ENCODE results near the gene IDH3G.
"Not testable (repeated sequence)": the region's sequence is repeated elsewhere in the genome, so short reads cannot be mapped to it uniquely, and the experiment has no call there.

The IDH3G gene

DNA sequence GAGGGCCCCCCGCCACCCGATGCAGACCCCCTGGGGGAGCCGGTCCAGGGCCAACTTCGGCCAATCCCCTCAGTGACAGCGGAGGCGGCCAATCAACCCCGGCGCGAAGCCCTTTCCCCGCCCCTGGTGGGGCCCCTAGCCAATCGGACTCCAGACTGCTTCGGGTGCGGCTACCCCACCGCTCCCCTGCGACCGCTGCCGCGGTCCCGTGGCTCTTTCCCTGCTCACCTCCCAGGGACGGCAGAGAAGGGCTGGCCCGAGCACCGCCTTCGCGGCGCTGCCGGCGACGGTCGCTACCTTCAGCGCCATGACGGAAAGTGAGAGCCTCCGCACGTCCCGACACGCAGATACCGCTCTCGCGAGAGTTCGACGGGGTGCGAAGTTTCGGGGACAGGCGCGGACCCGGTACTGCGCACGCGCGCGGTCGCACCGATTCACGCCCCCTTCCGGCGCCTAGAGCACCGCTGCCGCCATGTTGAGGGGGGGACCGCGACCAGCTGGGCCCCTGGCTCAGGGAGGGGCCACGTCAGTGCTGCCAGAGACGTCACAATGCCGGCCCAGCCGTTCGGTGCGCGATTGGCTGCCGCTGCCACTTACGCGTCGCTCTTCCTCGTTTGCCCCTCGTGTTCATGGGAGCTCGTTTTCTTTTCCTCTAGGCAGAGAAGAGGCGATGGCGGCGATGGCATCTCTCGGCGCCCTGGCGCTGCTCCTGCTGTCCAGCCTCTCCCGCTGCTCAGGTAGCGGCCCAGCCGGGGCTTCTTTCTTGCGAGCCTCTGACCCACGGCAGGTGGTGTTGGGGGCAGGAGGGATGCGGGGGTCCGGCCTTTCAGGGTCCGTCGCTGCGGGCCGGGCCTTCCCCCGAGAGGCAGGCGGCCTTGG, at the start of gene IDH3G, which contains the start of gene SSR4:
TSS of gene IDH3G (minus strand) at position 358 of the 879 bp plus-strand sequence. CDS start at position 309, 49 bp downstream.
TSS of gene SSR4 (plus strand) at position 651 of the 879 bp plus-strand sequence. CDS start at position 671, 20 bp downstream.
- DNase-seq = peak; percentile 97

DNA sequence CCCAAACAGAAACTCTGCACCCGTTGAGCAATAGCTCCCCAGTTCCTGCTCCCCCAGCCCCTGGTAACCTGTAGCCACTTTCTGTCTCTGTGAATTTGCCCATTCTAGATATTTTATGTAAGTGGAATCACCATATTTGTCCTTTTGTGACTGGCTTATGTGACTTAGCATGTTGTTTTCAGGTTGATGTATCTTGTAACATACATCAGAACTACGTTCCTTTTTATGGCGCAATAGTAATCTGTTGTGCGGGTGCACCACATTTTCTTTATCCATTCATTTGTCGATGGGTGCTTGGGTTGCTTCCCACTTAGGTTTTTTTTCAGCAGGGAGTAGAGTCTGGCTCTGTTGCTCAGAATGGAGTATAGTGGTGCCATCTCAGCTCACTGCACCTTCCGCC, 42.7 kb upstream of the IDH3G start:
- DNase-seq = no peak

DNA sequence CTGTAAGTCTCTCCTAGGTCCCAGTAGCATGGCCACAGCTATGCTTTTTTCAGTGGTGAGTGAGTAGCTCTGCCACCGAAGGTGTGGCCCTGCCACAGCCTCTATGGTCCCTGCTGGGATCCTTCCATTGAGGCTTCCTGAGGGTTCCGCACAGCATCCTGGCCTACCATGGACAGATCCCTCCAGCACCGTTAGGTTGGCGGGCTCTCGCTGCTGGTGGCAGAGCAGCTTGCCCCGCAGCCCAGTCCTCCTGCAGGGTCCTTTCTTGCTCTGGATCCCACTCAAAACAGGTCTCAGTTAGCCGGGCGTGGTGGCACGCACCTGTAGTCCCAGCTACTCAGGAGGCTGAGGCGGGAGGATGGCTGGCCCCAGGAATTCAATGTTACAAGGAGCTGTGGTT, 38.6 kb upstream of the IDH3G start:
- DNase-seq = no peak

DNA sequence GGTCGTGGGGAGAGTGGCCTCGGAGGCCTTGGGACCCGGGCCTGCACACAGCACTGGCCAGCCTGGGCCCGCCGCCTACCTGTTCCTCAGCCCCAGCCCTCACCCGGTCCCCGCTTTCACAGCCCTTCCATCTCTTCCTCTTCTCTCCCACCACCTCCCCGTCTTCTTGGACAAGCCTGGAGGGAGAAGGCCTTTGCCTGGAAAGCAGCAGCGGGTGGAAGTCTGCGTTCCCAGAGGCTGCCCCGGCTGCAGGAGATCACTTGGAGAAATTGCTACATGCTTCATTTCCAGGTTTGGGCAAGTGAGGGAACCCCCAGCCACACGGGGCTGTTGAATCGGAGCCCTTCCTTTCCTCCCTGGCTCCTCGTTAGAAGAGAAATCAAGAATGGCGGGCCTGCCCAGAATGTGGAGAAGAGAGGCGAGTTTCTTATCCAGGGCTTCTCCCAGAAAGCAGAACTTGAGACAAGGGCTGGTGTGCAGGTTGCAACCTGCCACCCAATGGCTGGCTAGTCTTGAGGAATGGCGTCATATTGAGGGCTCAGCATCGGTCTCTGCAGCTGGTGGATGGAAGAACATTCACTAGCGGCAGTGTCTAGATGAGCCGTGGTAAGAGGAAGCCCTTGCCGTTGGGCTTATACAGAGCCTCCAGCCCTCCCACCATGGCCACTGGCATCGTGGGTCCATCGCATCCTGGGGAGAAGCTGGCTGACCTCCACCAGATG, 37.4 kb upstream of the IDH3G start:
- DNase-seq = no peak

DNA sequence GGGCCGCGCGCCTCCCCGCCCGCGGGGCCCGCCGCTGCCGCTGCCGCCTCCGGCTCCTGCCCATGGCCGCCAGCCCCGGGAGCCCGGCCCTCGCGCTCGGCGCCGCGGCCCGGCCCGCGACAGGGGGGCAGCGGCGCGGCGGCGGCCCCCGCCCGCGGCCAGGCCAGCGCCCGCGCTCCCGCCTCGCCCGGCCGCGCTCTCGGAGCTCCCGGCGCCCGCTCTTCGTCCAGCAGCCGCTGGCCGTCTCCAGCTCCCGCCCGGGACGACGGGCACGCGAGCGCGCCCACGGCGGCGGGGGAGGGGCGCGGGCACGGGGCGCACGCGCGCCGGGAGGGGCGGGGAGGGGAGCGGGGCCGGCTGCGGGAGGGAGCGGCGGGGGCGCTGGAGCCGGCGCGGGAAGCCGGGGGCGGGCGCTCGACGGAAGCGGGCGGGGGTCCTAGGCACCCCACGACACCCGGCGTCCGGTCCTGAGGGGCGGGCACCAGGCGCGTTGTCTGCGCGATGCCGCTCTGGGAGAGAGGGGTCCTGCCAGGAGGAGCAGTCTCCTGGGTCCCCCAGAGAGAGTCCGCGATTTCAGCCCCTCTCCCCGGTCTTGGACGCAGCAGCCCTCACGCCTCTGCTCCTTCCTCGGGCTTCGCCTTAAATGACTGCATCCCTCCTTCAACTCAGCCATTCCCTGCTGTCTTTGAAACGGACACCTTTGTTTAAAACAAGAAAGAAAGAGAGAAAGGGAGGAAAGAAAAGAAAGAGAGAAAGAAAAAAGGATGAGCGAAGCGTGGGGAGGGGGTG, 36.7 kb upstream of the IDH3G start:
- DNase-seq = no peak

DNA sequence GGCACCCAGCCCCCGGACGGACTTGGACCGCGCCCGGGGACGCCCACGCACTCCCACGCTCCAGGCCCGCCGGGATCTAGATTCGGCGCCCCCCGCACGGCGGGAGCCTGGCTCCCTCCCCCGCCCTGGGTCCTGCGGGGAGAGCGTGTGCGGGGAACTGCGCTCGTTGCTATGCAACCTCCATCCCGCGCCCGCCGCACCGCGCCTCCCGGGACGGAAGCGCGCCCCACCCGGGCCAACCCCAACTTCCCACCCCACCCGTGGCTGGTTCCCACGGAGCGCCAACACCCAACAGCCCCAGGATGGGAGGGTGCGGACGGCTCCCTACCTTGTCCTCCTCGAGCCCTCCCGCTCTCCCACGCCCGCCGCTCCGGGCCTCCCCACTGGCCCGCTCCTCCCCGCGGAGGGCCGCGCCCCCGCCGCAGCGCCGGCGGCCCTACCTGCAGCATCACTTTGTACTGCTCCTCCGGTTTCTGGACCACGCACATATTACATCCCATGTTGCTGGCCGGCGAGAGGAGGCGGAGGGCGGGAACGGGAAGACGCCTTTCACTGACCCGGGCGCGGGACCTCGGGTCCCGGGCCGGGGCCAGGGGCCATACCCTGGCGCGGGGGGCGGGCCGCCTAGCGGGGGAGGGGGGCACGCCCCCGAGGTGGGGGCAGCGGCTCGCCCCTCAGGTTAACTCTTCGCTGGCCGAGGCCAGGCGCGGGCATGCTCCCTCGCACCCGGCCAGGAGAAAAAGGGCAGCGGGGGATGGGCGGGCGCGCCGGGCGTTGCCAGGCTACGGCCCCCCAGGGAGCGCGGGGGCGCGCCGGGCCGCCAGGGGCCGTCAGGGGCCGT, 35.8 kb upstream of the IDH3G start, which contains the start of gene PDZD4:
TSS of gene PDZD4 (minus strand) at position 746 of the 841 bp plus-strand sequence. CDS start at position 500, 246 bp downstream.
- DNase-seq = no peak

DNA sequence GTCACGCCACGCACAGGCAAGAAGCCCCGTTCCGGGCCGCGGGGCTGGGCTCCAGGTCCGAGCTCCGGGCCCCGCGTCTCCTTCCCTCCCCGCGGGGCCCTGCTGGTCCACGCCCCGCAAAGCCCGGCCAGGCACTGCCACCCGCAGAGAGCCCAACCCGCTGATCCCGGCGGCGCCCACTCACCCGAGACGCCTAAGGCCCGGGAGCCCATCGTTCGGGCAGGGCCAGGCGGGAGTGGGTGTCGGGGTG, 35.3 kb upstream of the IDH3G start:
- DNase-seq = no peak

DNA sequence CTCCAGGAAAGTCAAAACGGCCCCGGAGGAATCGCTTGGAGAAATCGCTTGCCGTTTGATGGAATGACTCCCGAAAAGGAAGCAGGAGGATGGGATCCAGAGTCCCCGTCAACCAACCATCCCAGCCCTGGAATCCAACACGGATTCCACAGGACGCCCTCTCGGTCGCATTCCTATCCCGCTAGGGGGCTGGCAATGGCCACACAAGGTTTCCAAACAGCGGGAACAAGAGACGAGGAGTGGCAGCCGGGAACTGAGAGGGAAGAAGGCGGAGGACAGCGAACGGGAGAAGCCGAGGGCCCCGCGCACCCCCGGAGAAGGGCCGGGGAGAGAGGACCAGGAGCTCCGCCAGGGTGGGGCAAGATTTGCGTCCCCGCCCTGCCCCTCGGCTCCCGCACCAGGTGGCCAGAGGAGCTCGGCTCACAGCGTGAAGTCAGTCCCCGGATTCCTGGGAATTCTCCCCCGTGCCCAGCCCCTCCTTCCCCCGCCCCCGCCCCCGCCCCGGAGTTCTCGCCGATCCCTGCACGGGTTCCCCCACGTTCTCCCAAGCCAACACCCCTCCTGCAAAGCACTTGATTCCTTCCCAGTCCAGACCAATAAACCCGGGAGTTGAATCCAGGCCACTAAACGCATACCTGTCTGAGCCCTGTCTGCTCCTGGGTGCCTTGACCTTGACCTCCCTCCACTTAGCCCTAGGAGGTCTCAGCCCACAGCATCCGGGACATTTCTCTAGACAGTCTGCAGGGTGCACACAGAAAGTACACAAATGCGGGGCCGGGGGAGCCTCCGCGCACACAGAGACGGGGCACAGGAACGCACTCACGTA, 34.8 kb upstream of the IDH3G start:
- DNase-seq = no peak

DNA sequence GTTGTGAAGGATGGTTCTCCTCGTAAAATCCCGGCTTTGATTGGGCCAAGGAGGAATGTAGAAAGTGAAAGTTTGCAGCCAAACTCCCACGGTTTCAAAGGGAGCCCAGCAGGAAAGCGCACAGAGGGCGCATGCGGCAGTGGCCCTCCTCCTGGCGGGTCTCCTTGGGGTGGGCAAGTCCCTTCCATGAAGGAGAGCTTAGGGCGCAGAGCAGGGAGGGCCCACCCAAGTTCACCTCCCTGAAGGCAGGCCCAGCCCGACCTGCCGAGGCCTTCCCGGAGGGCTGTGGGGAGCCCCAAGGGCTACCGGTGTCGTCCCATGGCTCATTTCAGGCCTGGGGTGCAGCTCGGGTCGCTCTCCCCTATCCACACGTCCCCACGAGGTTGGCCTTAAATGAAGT, 34.1 kb upstream of the IDH3G start:
- no peak for DNase-seq

DNA sequence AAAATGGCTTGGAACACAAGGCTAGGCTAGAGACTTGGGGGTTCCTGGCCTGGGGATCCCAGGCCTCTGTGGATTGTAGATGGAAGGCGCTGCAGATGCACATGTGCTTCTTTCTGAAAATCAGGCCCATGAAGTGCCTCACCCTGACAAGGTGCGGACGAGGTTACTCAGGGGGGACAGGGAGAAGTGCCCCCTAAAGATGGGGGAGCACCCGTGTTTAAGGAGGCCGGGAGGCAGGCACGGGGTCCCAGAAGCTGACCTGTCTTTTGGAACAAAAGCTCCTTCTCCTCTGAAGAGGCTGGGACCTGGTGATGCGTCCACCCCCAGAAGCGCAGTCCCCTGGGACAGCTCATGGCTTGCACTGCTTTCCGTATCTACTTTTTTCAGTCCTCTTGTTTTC, 33.7 kb upstream of the IDH3G start:
- no peak for DNase-seq

DNA sequence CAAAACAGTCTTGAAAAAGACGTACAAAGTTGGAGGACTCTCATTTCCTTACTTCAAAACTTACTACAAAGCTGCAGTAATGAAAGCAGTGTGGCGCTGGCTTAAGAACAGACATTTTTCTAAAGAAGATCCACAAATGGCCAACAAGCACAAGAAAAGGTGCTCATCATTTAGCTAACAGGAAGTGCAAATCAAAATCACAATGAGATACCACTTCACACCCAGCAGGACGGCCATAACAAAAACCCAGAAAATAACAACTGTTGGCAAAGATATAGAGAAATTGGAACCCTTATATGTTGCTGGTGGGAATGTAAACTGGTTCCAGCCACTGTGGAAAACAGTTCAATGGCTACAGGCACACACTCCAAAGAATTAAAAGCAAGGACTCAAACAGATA, 32.8 kb upstream of the IDH3G start:
- DNase-seq = no peak

DNA sequence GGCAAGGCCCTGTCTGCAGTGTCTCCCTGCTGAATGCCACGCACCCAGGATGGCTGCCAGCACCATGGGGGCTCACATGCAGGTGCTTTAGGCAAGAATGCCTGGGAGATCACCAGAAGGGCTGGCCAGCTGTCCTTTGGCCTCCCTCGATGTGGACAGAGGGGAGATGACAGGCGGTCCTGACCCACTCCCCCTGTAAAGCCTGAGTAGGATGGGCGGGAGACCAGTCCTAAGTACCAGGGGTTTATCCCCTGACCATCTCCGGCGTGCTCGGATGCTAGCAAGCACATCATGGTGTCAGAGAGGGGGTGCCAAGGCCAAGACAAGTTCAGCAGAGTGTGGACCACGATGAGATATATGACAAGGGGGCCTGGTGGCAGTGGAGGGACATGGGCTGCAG, 30.9 kb upstream of the IDH3G start:
- no peak for DNase-seq

DNA sequence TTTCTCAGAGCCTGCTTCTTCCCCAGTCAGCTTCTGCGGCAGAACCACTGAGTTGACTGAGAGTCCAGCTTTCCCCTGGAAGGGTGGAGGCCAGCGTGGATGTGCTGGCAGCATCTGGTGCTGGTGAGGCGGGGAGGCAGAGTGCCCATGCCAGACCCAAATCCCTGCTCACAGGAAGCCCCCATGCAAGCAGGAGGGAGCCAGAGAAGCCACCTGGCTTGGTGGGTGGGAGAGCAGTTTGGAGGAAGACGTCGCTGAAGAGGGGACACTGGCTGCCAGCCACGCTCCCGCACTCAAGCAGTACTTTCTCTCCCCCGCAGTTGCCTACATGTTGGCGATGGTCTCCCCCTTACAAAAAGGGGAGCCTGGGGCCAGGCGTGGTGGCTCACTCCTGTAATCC, 30.2 kb upstream of the IDH3G start:
- no peak for DNase-seq

DNA sequence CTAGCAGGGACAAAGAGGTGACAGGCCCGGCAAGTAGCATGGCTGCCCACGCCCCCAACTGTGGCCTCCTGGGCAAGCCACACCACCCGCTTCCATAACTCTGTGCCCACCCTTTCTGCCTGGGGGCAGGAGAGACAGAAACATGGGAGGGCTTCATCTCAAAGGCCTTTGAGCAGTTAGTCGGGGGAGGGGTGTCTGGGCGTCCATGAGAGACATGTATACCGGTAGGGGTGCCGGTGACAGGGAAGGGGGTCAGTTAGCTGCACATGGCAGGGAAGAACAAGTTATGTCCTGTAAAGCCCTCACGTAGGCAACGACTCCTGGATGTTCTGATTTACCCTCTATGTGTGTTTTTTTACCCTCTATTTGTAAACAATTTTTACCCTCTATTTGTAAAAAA, 26.9 kb upstream of the IDH3G start:
- DNase-seq = no peak

DNA sequence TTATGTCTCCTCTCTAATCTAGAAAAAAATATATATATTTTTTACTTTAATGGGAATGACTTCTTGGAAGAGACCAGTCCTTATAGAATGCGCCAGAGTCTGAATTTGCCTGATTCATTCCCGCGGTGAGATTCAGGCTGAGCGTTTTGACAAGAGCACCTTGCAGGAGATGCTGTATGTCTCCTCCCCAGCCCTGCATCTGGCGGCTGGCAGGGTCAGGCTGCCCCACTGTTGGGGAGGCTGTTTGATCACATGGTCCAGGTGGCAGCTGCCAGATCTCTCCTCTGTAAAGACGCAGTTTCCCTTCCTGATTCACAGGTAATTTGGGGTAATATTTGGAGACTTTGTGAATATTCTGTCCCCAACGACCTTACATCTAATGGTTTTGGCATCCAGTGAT, 26.4 kb upstream of the IDH3G start:
- DNase-seq = no peak

DNA sequence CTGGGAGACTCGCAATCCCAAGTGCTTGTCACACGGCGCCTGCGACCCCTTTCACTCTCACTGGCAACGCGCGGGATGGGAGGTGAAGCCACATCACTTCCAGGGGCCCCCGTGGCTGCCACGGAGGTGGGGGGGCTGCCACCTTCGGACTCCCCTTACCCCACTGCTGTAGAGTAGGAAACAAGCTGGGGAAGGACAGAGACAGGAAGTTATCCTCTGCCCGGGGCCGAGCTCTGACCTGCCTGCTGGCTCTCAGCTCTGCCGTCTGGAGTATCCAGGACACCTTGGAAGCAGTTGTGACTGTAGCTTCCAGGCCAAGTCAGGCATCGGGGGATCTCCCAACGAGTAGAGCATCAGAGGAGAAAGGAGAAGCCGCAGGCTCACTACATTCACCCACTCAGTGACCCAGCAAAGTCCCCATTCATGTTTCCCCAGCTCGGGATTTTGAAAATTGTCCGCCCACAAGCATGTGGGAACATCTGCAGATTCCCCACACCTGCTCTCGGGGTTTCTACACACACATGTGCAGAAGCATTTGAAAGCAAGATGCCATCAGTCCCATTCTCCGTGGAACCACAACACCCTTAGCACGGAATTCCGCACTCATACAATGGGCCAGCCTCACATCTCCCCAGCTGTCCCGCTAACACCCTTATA, 25.3 kb upstream of the IDH3G start:
- no peak for DNase-seq

DNA sequence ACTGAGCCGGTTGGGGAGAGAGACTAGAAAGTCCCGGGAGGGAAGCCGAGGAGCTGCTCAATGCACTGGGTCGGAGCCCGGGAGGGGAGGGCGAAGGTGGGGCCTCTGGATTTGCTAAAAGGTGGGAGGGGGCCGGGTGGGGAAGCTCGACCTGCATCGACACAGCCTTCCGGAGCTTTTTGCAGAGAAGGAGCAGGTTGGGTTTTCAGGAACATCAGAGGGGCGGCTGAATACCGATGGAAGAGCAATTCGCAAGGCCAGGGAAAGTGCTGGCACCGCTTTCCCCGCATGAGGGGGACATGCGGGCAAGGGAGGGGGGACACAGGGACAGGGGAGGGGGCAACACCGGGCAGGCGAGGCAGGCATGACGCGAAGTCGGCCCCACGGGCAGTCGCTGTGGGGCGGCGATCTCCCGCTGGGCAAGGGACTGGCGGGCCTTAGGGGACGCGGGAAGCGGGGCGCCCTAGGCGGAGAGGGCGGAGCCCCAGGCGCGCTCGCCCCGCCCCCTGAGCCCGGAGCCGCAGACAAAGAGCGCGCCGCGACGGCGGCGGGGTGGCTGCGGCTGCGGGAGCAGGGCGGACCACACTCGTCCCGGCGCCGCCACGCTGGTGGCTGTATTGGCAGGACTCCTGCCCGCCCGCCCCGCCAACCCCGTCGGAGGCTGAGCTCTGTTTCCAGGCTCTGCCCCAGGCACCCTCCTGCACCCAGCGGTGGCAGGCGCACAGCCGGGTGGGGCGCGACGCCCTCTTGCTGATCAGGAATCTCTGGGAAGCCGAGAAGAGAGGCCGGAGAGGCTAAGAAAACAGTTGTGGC, 24.6 kb upstream of the IDH3G start:
- DNase-seq = no peak

DNA sequence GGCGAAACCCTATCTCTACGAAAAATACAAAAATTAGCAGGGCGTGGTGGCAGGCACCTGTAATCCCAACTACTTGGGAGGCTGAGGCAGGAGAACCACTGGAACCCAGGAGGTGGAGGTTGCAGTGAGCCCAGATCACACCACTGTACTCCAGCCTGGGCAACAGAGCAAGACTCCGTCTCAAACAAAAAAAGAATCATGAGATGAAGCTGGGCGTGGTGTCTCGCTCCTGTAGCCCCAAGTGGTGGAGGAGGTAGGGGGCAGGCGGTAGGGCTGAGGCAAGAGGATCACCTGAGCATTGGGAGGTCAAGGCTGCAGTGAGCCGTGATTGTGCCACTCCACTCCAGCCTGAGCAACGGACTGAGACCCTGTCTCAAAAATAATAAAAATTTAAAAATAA, 23.9 kb upstream of the IDH3G start:
- not testable (repeated sequence) for DNase-seq

DNA sequence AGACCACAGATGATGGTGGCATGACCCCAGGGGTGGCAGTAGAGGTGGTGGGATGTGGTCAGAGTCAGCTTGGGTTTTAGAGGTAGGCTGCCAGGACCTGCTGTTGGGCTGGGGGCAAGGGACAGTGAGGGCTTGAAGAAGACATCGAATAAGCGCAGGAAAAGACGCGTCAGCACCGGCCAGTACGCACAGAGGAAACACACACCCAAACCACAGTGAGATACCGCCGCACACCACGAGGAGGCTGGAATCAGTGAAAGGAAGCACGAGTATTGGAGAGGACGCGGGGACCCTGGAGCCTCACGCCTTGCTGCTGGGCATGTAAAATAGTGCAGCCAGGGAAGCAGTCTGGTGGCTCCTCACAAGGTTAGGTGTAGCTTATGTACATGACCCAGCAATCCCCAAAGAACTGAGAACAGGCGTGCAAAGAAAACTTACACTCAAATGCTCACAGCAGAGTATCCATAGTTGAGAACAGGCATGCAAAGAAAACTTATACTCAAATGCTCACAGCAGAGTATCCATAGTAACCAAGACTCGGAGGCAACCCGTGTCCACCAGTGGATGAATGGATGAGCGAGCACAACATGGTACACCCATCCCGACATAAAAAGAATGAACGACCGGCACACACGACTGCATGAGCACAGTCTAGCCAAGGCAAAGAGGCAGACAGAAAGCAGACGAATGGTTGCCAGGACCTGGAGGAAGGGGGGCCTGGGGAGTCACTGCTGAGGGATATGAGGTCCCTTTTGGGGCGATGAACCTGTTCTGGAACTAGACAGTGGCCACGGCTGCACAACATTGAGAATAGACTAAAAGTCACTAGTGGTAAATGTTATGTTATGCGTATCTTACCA, 22.9 kb upstream of the IDH3G start:
- peak; percentile 69 for DNase-seq
